Karpas-422 (cell line): Measurements from ENCODE around the gene TBX15. TPM values are rescaled to one million over a fixed set of nuclear protein-coding genes. Genes with fewer than 3 reads are reported as not detected.
A peak's percentile ranks its signal among the peaks of the same experiment; 100 is the strongest.

Experiments used
- DNase-seq: peaks from one replicate; pipeline ENCODE4 v3.0.0-alpha.2; 2015
- H2AFZ ChIP-seq: fragments of 200-600 bp; sonication (generic); 2 replicates; pipeline ENCODE4 v1.6.1; 2014; ENCODE audit warnings: antibody characterized with exemption, low read length, mixed read lengths
- H3K27ac ChIP-seq: fragments of 200-600 bp; sonication (generic); 2 replicates; pipeline ENCODE4 v1.5.1; 2014; ENCODE audit warnings: mild to moderate bottlenecking, low read length, moderate library complexity
- H3K27me3 ChIP-seq: fragments of 200-600 bp; sonication (generic); 2 replicates; pipeline ENCODE4 v1.6.1; 2014; ENCODE audit warnings: low read length, mixed read lengths
- H3K36me3 ChIP-seq: fragments of 200-600 bp; sonication (generic); 2 replicates; pipeline ENCODE4 v1.6.1; 2014; ENCODE audit warnings: low read length, mixed read lengths; ENCODE audit not compliant: insufficient read depth
- H3K4me1 ChIP-seq: fragments of 200-600 bp; sonication (generic); 2 replicates; pipeline ENCODE4 v1.6.1; 2014; ENCODE audit warnings: mild to moderate bottlenecking, low read length, mixed read lengths
- H3K4me2 ChIP-seq: fragments of 200-600 bp; sonication (generic); 2 replicates; pipeline ENCODE4 v1.6.1; 2014; ENCODE audit warnings: low read length, low read depth, mild to moderate bottlenecking; ENCODE audit not compliant: poor library complexity, severe bottlenecking
- H3K4me3 ChIP-seq: fragments of 200-600 bp; sonication (generic); 2 replicates; pipeline ENCODE4 v1.5.1; 2014; ENCODE audit warnings: mild to moderate bottlenecking, antibody characterized with exemption, low read length, mixed read lengths
- H3K79me2 ChIP-seq: fragments of 200-600 bp; sonication (generic); 2 replicates; pipeline ENCODE4 v1.6.1; 2014; ENCODE audit warnings: mild to moderate bottlenecking, low read length, mixed read lengths
- H3K9ac ChIP-seq: fragments of 200-600 bp; sonication (generic); 2 replicates; pipeline ENCODE4 v1.6.0; 2014; ENCODE audit warnings: low read length
- H3K9me2 ChIP-seq: fragments of 200-600 bp; sonication (generic), shearing (Covaris generic); replicated peaks from 2 replicates; pipeline ENCODE4 v1.6.0; 2014; ENCODE audit warnings: mild to moderate bottlenecking, low read length, moderate library complexity; ENCODE audit not compliant: insufficient read depth
- H3K9me3 ChIP-seq: fragments of 300-700, 200-600 bp; sonication (generic); 2 replicates; pipeline ENCODE4 v1.6.1; 2014; ENCODE audit warnings: low read length, mixed read lengths
- H4K20me1 ChIP-seq: fragments of 200-600 bp; sonication (generic); 2 replicates; pipeline ENCODE4 v1.6.1; 2014; ENCODE audit warnings: mild to moderate bottlenecking, antibody characterized with exemption, low read length, low read depth; ENCODE audit not compliant: insufficient read depth
- total RNA-seq: library from RNA; depleted of rRNA; stranded (reverse); fragments of >200 nt; shearing (Covaris generic); gene quantifications from 2 replicates; pipeline ENCODE4 v1.2.3, GENCODE V29; 2014; ENCODE audit warnings: low replicate concordance

The TBX15 gene
- total RNA-seq, 1 experiment from 2014 or later = not detected

DNA sequence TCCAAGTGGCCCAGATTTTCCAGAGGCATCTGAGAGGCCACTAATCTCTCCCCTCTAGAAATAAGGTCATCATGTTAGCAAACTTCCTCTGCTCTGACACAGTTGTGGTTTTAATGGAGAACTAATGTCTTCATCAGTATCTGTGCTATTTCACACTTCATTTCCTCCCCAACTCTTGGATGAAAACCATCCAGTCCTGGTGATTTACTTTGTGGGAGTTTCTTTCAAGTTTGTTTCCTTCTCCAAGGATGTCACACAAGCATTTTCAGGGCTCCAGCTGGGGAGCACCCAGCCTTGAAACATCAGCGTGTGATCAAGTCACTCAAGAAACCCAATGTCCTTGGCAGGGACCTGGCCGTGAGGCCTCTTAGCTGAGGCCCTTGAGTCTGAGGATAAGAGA is 38.8 kb downstream of the TBX15 start:
- Histone ChIP-seq H4K20me1 (no peaks in the 10 kb centered on the region), H3K4me2 (no peak overlapping the region), H3K27ac (no peak overlapping the region), H3K9me3 (no peaks in the 10 kb centered on the region), H3K27me3 (no peaks in the 10 kb centered on the region), H3K9me2 (no peaks in the 10 kb centered on the region), H3K9ac (no peak overlapping the region), H3K4me1 (peaks cover 17% of the 10 kb centered on the region), H3K4me3 (no peak overlapping the region), H3K79me2 (no peaks in the 10 kb centered on the region), H3K36me3 (no peaks in the 10 kb centered on the region), H2AFZ (no peak overlapping the region)
- DNase-seq = no peak

DNA sequence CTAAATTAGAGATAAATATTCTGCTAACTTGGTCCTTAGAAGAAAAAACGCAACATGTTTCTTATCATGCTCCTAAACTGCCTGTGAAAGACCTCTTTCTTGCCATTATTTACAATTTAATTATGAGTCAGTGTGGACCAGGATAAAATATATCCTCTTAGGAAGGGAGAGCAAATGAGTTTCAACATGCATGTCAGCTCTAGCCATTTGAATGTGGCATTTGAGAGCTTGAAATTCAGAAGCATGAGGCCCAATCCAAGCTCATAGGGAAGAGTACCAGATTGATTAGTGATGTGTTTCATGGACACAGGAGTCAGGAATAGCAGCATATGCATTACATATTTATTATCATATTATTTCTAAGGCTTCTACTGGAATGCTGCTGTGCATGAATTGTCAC is 39.3 kb downstream of the TBX15 start:
- Histone ChIP-seq H3K79me2 (no peaks in the 10 kb centered on the region), H3K27me3 (no peaks in the 10 kb centered on the region), H3K4me1 (peaks cover 17% of the 10 kb centered on the region), H3K36me3 (no peaks in the 10 kb centered on the region), H3K4me3 (no peak overlapping the region), H3K9me3 (no peaks in the 10 kb centered on the region), H3K9me2 (no peaks in the 10 kb centered on the region), H3K27ac (no peak overlapping the region), H2AFZ (no peak overlapping the region), H3K4me2 (peak overlapping the region; percentile 1), H3K9ac (no peak overlapping the region), H4K20me1 (no peaks in the 10 kb centered on the region)
- no peak for DNase-seq

DNA sequence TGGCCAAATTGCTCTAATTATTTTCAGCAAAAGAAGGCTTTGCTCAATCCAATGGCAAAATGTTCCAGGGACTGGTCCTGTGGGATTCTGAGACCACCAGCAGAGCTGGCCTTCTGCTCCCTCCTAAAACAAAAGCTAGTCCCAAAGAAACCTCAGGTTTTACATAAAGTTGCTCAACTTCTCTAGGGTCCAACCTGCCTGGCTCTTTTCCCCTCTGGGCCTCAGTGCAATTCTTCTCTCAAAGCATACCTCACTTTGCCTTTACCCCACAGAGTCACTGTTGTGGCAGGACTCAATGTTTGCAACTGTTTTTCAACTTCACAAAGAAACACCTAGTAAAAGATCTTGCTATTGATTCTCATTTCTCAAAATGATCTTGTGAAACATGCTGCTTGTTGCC is 39.8 kb downstream of the TBX15 start:
- no peak overlapping the region for H3K9ac ChIP-seq
- peak overlapping the region; percentile 1 for H3K4me2 ChIP-seq
- H3K4me3 ChIP-seq = no peak overlapping the region
- no peaks in the 10 kb centered on the region for H3K79me2 ChIP-seq
- H3K36me3 ChIP-seq = no peaks in the 10 kb centered on the region
- no peak for DNase-seq
- H4K20me1 ChIP-seq = no peaks in the 10 kb centered on the region
- H3K4me1 ChIP-seq = peaks cover 17% of the 10 kb centered on the region
- no peak overlapping the region for H3K27ac ChIP-seq
- no peak overlapping the region for H2AFZ ChIP-seq
- H3K9me2 ChIP-seq = no peaks in the 10 kb centered on the region
- H3K27me3 ChIP-seq = no peaks in the 10 kb centered on the region
- no peaks in the 10 kb centered on the region for H3K9me3 ChIP-seq

GRCh38 chr1:118947790-118948189 is 40.4 kb downstream of the TBX15 start:
- Histone ChIP-seq H3K79me2 (no peaks in the 10 kb centered on the region), H3K4me3 (no peak overlapping the region), H3K36me3 (no peaks in the 10 kb centered on the region), H3K9me2 (no peaks in the 10 kb centered on the region), H3K27ac (no peak overlapping the region), H4K20me1 (no peaks in the 10 kb centered on the region), H3K9ac (no peak overlapping the region), H3K27me3 (no peaks in the 10 kb centered on the region), H3K9me3 (no peaks in the 10 kb centered on the region), H3K4me1 (peaks cover 17% of the 10 kb centered on the region), H3K4me2 (no peak overlapping the region), H2AFZ (no peak overlapping the region)
- DNase-seq = no peak

DNA sequence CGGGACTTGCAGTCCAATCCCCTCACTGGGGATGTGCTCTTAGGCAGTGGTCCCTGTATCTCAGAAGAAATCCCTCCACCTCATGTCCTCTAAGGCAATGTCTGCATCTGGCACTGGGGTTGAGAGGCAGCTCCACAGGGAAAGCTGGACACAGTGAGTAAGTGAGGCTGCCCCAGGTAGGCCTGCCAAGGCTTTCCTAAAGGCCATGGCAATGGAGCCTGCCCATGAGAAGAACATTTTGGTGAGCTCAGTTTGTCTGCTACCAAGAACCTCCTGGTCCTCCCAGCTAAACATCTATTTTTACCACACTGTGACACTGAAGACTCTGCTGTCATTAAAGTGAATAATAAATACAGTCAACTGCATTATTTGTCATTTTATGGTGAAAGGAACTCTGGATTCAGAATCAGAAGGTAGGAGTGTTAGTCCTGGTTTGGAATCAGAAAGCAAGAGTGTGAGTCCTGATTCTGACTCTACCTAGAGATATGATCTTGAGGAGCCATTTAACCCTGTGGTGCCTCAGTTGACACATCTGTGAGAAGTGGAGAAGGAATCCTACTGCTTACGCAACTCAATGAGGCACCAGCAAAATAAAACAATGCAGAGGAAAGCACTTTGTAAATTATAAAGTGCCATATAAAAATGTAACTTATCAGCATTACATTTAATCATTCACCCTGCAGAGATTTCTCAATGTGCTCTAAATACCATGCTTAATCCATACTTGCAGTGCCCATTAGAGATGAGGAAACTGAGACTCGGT is 41.0 kb downstream of the TBX15 start:
- no peaks in the 10 kb centered on the region for H3K9me3 ChIP-seq
- no peak overlapping the region for H3K9ac ChIP-seq
- no peak for DNase-seq
- H3K9me2 ChIP-seq = no peaks in the 10 kb centered on the region
- H4K20me1 ChIP-seq = no peaks in the 10 kb centered on the region
- H3K4me3 ChIP-seq = no peak overlapping the region
- H3K4me2 ChIP-seq = no peak overlapping the region
- H3K79me2 ChIP-seq = no peaks in the 10 kb centered on the region
- H3K27me3 ChIP-seq = no peaks in the 10 kb centered on the region
- H3K4me1 ChIP-seq = peaks cover 17% of the 10 kb centered on the region
- H3K27ac ChIP-seq = no peak overlapping the region
- no peak overlapping the region for H2AFZ ChIP-seq
- H3K36me3 ChIP-seq = no peaks in the 10 kb centered on the region

DNA sequence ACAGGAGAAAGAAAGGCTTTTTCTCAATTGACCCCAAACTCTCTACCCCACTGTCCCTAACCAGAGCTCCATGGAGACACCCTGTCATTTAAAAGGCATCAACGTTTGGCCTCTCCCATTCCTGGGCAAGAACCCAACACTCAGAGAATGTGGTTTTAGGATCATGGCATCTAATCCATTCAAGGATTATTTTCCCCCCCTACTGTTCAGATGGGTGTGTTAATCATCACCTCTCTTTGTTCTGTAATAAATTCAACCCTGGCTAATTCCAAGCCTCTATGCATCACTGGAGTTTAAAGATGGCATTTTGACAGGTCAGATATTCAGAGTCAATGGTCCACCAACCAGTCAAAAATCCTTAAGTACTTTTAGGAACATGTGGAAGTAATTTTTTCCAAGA is 42.7 kb downstream of the TBX15 start:
- H3K9me3 ChIP-seq = no peaks in the 10 kb centered on the region
- no peaks in the 10 kb centered on the region for H3K9me2 ChIP-seq
- H3K79me2 ChIP-seq = no peaks in the 10 kb centered on the region
- no peak overlapping the region for H3K27ac ChIP-seq
- no peak overlapping the region for H3K4me3 ChIP-seq
- H2AFZ ChIP-seq = no peak overlapping the region
- DNase-seq = no peak
- no peaks in the 10 kb centered on the region for H3K36me3 ChIP-seq
- H3K4me2 ChIP-seq = no peak overlapping the region
- H4K20me1 ChIP-seq = no peaks in the 10 kb centered on the region
- no peaks in the 10 kb centered on the region for H3K27me3 ChIP-seq
- H3K4me1 ChIP-seq = peaks cover 17% of the 10 kb centered on the region
- H3K9ac ChIP-seq = no peak overlapping the region

GRCh38 chr1:118944546-118944945 is 43.6 kb downstream of the TBX15 start:
- Histone ChIP-seq H3K36me3 (no peaks in the 10 kb centered on the region), H3K79me2 (no peaks in the 10 kb centered on the region), H2AFZ (no peak overlapping the region), H3K4me1 (peaks cover 17% of the 10 kb centered on the region), H3K27ac (no peak overlapping the region), H4K20me1 (no peaks in the 10 kb centered on the region), H3K4me3 (no peak overlapping the region), H3K9me2 (no peaks in the 10 kb centered on the region), H3K9ac (no peak overlapping the region), H3K9me3 (no peaks in the 10 kb centered on the region), H3K4me2 (no peak overlapping the region), H3K27me3 (no peaks in the 10 kb centered on the region)
- DNase-seq = no peak

- Histone ChIP-seq H3K9me3 (no peaks in the 10 kb centered on the region), H3K4me2 (no peak overlapping the region), H3K79me2 (no peaks in the 10 kb centered on the region), H3K4me1 (peaks cover 13% of the 10 kb centered on the region), H4K20me1 (no peaks in the 10 kb centered on the region), H3K27ac (no peak overlapping the region), H3K36me3 (no peaks in the 10 kb centered on the region), H3K9ac (no peak overlapping the region), H3K4me3 (no peak overlapping the region), H2AFZ (no peak overlapping the region), H3K27me3 (no peaks in the 10 kb centered on the region), H3K9me2 (no peaks in the 10 kb centered on the region)
- DNase-seq = no peak
Observed at GRCh38 chr1:118944133-118944532, 44.0 kb downstream of the TBX15 start.
